ENCODE measurements around the gene LDB3. TPM values are rescaled to one million over a fixed set of nuclear protein-coding genes. Genes with fewer than 3 reads are reported as not detected.

The LDB3 gene
- total RNA-seq, 1 donor from 2014 or later, result 4.7 TPM

GRCh38 chr10:86673827-86674581 is 5.7 kb downstream of the LDB3 start:
- TF ChIP-seq CTCF (IDR thresholded peaks at IDR 0.05) (no peak), POLR2AphosphoS5 (IDR thresholded peaks at IDR 0.05; ENCODE audit: insufficient read depth in 1 of 2, low read depth in 1 of 2) (no peak), POLR2A (IDR thresholded peaks at IDR 0.05) (no peak)
- Histone ChIP-seq H3K9me3 (no peaks in the 10 kb centered on the region), H3K27ac (peak overlapping the region; percentile 55), H3K4me1 (peaks cover 11% of the 10 kb centered on the region), H3K27me3 (no peaks in the 10 kb centered on the region), H3K36me3 (no peaks in the 10 kb centered on the region), H3K4me3 (no peak overlapping the region)
- DNase-seq (ENCODE audit: extremely low spot score in 2 of 2), result no peak
- intact Hi-C loops (cut with DNase I), result no loop called here

- intact Hi-C loops (cut with DNase I), result no loop called here
- H3K4me3 ChIP-seq, result no peak overlapping the region
- H3K36me3 ChIP-seq, result no peaks in the 10 kb centered on the region
- TF ChIP-seq POLR2A (IDR thresholded peaks at IDR 0.05), result no peak
- TF ChIP-seq CTCF (IDR thresholded peaks at IDR 0.05), result no peak
- no peak for TF ChIP-seq POLR2AphosphoS5 (IDR thresholded peaks at IDR 0.05; ENCODE audit: insufficient read depth in 1 of 2, low read depth in 1 of 2)
- no peaks in the 10 kb centered on the region for H3K9me3 ChIP-seq
- peaks cover 11% of the 10 kb centered on the region for H3K4me1 ChIP-seq
- no peak for DNase-seq (ENCODE audit: extremely low spot score in 2 of 2)
- H3K27me3 ChIP-seq, result no peaks in the 10 kb centered on the region
- peak overlapping the region; percentile 29 for H3K27ac ChIP-seq
Observed at GRCh38 chr10:86674912-86675311, 6.6 kb downstream of the LDB3 start.

GRCh38 chr10:86677374-86677773 is 9.1 kb downstream of the LDB3 start:
- Histone ChIP-seq H3K4me3 (no peak overlapping the region), H3K27ac (no peak overlapping the region), H3K27me3 (no peaks in the 10 kb centered on the region), H3K4me1 (peaks cover 11% of the 10 kb centered on the region), H3K36me3 (no peaks in the 10 kb centered on the region), H3K9me3 (no peaks in the 10 kb centered on the region)
- intact Hi-C loops (cut with DNase I), result no loop called here
- TF ChIP-seq CTCF (IDR thresholded peaks at IDR 0.05), result no peak
- TF ChIP-seq POLR2A (IDR thresholded peaks at IDR 0.05), result no peak
- no peak for TF ChIP-seq POLR2AphosphoS5 (IDR thresholded peaks at IDR 0.05; ENCODE audit: insufficient read depth in 1 of 2, low read depth in 1 of 2)
- no peak for DNase-seq (ENCODE audit: extremely low spot score in 2 of 2)

GRCh38 chr10:86678999-86679792 is 10.9 kb downstream of the LDB3 start:
- H3K9me3 ChIP-seq, result no peaks in the 10 kb centered on the region
- no peak for TF ChIP-seq CTCF (IDR thresholded peaks at IDR 0.05)
- no peak for TF ChIP-seq POLR2A (IDR thresholded peaks at IDR 0.05)
- no peak for DNase-seq (ENCODE audit: extremely low spot score in 2 of 2)
- H3K4me1 ChIP-seq, result no peaks in the 10 kb centered on the region
- no peaks in the 10 kb centered on the region for H3K27me3 ChIP-seq
- H3K36me3 ChIP-seq, result no peaks in the 10 kb centered on the region
- H3K27ac ChIP-seq, result no peak overlapping the region
- intact Hi-C loops (cut with DNase I), result no loop called here
- no peak overlapping the region for H3K4me3 ChIP-seq

- intact Hi-C loops (cut with DNase I), result no loop called here
- no peaks in the 10 kb centered on the region for H3K36me3 ChIP-seq
- no peaks in the 10 kb centered on the region for H3K9me3 ChIP-seq
- H3K4me3 ChIP-seq, result no peak overlapping the region
- TF ChIP-seq POLR2AphosphoS5 (IDR thresholded peaks at IDR 0.05; ENCODE audit: insufficient read depth in 1 of 2, low read depth in 1 of 2) (no peak), CTCF (IDR thresholded peaks at IDR 0.05) (no peak), POLR2A (IDR thresholded peaks at IDR 0.05) (no peak)
- no peaks in the 10 kb centered on the region for H3K27me3 ChIP-seq
- DNase-seq (ENCODE audit: extremely low spot score in 2 of 2), result no peak
- no peaks in the 10 kb centered on the region for H3K4me1 ChIP-seq
- H3K27ac ChIP-seq, result no peak overlapping the region
Observed at GRCh38 chr10:86681047-86681446, 12.7 kb downstream of the LDB3 start.
